SKM-1 treated with dmso at 0.1 percent for 144 hours (cell line): ENCODE data around the gene CEP63.

Experiments
- DNase-seq: peaks from one replicate; lab custom pipeline; 2025; ENCODE audit not compliant: unreplicated experiment; lab: John Stamatoyannopoulos, UW

The CEP63 gene

DNA sequence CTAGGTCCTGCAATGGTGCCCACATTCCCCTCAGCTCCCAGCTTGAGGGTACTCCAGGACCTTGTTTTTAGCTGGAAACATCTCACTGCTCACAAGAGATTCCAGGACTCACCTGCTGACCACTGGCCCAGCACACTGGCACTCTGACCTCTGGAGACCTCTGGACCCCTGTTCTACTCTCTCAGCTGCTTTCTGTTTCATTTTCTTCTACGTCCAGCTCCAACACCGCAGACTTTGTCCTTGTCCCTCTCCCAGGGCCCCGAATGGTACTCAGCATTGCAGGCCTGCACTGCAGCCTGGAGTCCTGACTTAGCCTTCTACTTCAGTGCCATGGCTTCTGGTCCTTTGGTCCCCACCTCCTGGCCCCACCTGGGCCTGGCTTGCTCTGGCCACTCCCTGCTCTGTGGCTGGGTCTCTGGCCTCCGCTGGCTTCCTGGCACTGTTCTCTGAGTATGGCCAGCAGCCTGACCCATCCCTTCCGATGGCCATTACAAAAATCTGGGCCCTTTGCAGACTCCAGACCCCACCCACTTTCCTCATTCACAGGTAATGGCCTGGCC lies 137.0 kb downstream of the CEP63 start:
- no peak for DNase-seq

DNA sequence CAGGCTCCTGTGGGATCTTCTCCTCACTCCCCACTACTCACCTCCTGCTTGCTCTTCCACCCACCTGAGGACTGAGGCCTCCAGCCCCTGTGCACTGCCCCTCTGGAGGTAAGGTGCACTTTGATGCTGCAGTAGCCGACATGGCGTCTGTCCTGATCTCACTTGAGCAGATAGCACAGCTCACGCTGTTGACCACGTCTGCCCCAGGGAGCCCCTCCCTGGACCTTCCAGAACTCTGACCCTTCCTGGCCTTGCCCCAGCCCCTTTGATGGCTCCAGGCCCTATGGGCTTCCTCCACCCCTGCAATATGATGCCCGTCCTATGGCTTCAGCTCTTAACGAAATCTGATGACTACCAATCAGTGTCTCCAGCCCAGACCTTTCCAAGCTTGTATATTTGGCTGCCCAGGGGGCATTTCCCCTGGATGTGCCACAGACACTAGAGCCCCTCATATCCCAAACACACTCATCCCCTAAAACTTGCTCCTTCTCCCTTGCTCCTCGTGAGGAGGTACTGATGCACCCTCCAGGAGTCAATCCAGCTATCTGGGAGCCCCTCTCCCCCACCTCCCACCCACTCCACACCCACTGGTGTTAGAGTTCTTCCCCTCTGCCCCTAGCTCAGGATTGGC lies 137.9 kb downstream of the CEP63 start:
- DNase-seq = no peak
